Muscle layer of colon (tissue), 2 donors: ENCODE measurements around the gene SEMA4G.
A peak's percentile ranks its signal among the peaks of the same experiment; 100 is the strongest.

Experiments used
- H3K27ac ChIP-seq: one replicate; pipeline ENCODE4 v1.7.0; 2013; ENCODE audit warnings: low read depth, mild to moderate bottlenecking, low read length, moderate library complexity
- H3K27me3 ChIP-seq, 2 donors: one replicate each; pipeline ENCODE4 v1.7.0; 2013; ENCODE audit warnings: low read length in 2 of 2, mild to moderate bottlenecking in 2 of 2; ENCODE audit not compliant: insufficient read depth in 2 of 2, control insufficient read depth in 1 of 2
- H3K36me3 ChIP-seq: one replicate; pipeline ENCODE4 v1.7.0; 2013; ENCODE audit warnings: mild to moderate bottlenecking, low read length; ENCODE audit not compliant: insufficient read depth
- H3K4me1 ChIP-seq: one replicate; pipeline ENCODE4 v1.7.0; 2013; ENCODE audit warnings: mild to moderate bottlenecking, low read length; ENCODE audit not compliant: insufficient read depth
- H3K4me3 ChIP-seq, 2 donors: one replicate each; pipeline ENCODE4 v1.7.0; 2013; ENCODE audit warnings: low read length in 2 of 2, low read depth in 1 of 2, mild to moderate bottlenecking in 1 of 2, moderate library complexity in 1 of 2
- H3K9ac ChIP-seq: one replicate; pipeline ENCODE4 v1.7.0; 2013; ENCODE audit warnings: low read length
- H3K9me3 ChIP-seq: one replicate; pipeline ENCODE4 v1.7.0; 2013; ENCODE audit warnings: mild to moderate bottlenecking, low read length
- donor health status: abdominal sarcoma.
- donor health status: Adenocarcinoma of cecum.

Gene SEMA4G

GRCh38 chr10:100969187-100970075 is at the start of gene SEMA4G:
Gene SEMA4G, plus strand, starts transcription at chr10:100969504. Its CDS starts 3,409 bp downstream, at chr10:100972913.
- H3K4me1 ChIP-seq = peaks cover 8% of the 10 kb centered on the region
- H3K27ac ChIP-seq = no peak within 1 kb of the TSS
- peak within 1 kb of the TSS; percentile 35 to 58 for H3K4me3 ChIP-seq
- no peak within 1 kb of the TSS for H3K9ac ChIP-seq
- peaks cover 11% of the 10 kb centered on the region for H3K36me3 ChIP-seq
- H3K27me3 ChIP-seq = no peaks in the 10 kb centered on the region
- no peaks in the 10 kb centered on the region for H3K9me3 ChIP-seq

- no peaks in the 10 kb centered on the region for H3K27me3 ChIP-seq
- no peaks in the 10 kb centered on the region for H3K4me1 ChIP-seq
- no peak overlapping the region for H3K27ac ChIP-seq
- peaks cover 56% of the 10 kb centered on the region for H3K36me3 ChIP-seq
- no peaks in the 10 kb centered on the region for H3K9me3 ChIP-seq
- no peak overlapping the region for H3K4me3 ChIP-seq
- H3K9ac ChIP-seq = no peak overlapping the region
Measured at GRCh38 chr10:100923580-100923979, 45.7 kb upstream of the SEMA4G start.

DNA sequence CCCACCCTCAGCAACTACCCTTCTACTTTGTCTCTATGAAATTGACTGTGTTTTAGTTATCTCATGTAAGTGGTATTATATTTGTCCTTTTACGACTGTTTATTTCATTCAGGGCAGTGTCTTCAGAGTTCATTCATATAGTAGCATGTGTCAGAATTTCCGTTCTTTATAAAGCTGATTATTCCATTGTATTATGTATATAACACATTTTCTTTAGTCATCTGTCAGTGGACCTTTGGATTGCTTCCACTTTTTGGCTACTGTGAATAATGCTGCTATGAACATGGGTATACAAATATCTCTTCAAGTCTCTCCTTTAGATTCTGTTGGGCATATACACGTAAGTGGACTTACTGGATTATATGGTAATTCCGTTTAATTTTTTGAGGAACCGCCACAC is 42.0 kb upstream of the SEMA4G start:
- H3K27me3 ChIP-seq = no peaks in the 10 kb centered on the region
- peaks cover 73% of the 10 kb centered on the region for H3K36me3 ChIP-seq
- H3K4me3 ChIP-seq = no peak overlapping the region
- H3K4me1 ChIP-seq = no peaks in the 10 kb centered on the region
- no peak overlapping the region for H3K9ac ChIP-seq
- no peaks in the 10 kb centered on the region for H3K9me3 ChIP-seq
- no peak overlapping the region for H3K27ac ChIP-seq

DNA sequence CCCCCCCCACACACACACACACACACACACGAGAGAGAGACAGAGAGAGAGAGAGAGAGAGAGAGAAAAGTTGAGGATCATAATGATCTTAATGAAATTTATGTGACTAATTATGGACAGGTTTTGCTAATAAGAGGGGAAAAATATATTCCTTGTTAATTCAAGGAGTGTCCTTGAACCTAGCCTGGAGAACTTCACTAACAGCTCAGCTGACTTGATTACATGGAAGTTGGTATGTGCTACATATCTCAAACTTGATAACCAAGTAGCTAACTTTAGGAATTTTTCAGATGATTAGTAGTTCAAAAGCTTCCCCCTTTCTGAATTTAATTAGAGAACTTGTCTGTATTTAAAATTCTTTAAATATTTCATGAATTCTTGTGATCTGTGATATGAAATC is 41.3 kb upstream of the SEMA4G start:
- H3K9ac ChIP-seq = no peak overlapping the region
- H3K4me1 ChIP-seq = no peaks in the 10 kb centered on the region
- H3K27ac ChIP-seq = no peak overlapping the region
- no peak overlapping the region for H3K4me3 ChIP-seq
- H3K9me3 ChIP-seq = no peaks in the 10 kb centered on the region
- peaks cover 78% of the 10 kb centered on the region for H3K36me3 ChIP-seq
- no peaks in the 10 kb centered on the region for H3K27me3 ChIP-seq

GRCh38 chr10:100930368-100930767 is 38.9 kb upstream of the SEMA4G start:
- peaks cover 65% of the 10 kb centered on the region for H3K36me3 ChIP-seq
- H3K4me1 ChIP-seq = no peaks in the 10 kb centered on the region
- no peak overlapping the region for H3K4me3 ChIP-seq
- no peak overlapping the region for H3K9ac ChIP-seq
- no peaks in the 10 kb centered on the region for H3K9me3 ChIP-seq
- no peaks in the 10 kb centered on the region for H3K27me3 ChIP-seq
- H3K27ac ChIP-seq = no peak overlapping the region

GRCh38 chr10:100934084-100934659 is 35.1 kb upstream of the SEMA4G start:
- H3K4me1 ChIP-seq = no peaks in the 10 kb centered on the region
- no peak overlapping the region for H3K27ac ChIP-seq
- peaks cover 66% of the 10 kb centered on the region for H3K36me3 ChIP-seq

DNA sequence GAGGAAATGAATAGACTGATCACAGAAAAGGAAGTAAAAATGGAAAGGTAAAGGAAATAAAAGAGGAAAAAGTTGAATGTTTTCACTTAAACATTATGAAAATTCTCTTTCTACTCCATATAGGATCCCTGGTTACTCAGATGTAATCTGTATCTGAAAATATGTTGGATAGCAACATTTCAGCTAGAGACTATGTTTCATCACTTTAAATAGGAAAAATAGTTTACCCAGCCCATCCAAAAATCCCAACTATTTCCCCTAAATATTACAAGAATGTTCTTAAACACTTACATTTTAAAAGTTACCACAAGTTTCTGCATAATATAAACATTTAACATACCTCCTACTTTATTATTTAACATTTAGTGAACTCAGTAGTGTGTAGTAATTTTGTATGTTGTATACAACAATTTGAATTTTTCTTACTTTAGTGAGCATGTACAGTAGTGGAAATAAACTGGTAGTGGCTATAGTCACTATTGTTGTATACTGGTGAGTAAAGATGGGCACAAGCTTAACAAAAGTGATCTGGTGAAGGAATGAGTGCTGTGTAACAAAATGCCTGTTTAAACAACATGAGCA is 29.4 kb upstream of the SEMA4G start:
- Histone ChIP-seq H3K36me3 (peaks cover 56% of the 10 kb centered on the region), H3K9ac (no peak overlapping the region), H3K9me3 (no peaks in the 10 kb centered on the region), H3K27ac (no peak overlapping the region), H3K4me3 (no peak overlapping the region), H3K27me3 (no peaks in the 10 kb centered on the region), H3K4me1 (no peaks in the 10 kb centered on the region)

More at GRCh38 chr10:100934084-100934659, 35.1 kb upstream of the SEMA4G start:
- H3K4me3 ChIP-seq = no peak overlapping the region
- no peak overlapping the region for H3K9ac ChIP-seq
- no peaks in the 10 kb centered on the region for H3K9me3 ChIP-seq
- no peaks in the 10 kb centered on the region for H3K27me3 ChIP-seq

- Histone ChIP-seq H3K4me3 (no peak overlapping the region), H3K27ac (no peak overlapping the region), H3K9ac (no peak overlapping the region), H3K36me3 (peaks cover 67% of the 10 kb centered on the region), H3K9me3 (no peaks in the 10 kb centered on the region), H3K4me1 (no peaks in the 10 kb centered on the region), H3K27me3 (no peaks in the 10 kb centered on the region)
Measured at GRCh38 chr10:100942229-100942628, 27.1 kb upstream of the SEMA4G start.

DNA sequence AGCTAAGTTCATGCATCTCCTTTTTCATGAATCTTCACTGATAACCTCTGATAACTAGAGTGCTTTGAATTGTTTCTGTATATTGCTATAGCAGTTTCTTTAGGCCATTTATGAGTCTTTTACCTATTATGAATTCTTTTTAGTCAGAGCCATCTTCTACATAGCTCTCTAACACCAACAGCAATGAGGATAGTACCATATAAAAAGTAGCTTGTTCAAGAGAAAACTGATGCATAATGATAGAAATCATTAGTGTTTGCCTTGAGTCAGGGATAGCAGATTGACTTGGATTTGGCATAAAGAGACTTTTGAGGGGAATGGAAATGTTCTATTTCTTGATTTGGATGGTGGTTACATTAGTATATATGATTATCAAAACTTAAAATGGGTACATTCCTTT is 25.8 kb upstream of the SEMA4G start:
- no peak overlapping the region for H3K9ac ChIP-seq
- H3K36me3 ChIP-seq = peaks cover 67% of the 10 kb centered on the region
- no peak overlapping the region for H3K4me3 ChIP-seq
- H3K9me3 ChIP-seq = no peaks in the 10 kb centered on the region
- no peaks in the 10 kb centered on the region for H3K4me1 ChIP-seq
- H3K27ac ChIP-seq = no peak overlapping the region
- H3K27me3 ChIP-seq = no peaks in the 10 kb centered on the region

DNA sequence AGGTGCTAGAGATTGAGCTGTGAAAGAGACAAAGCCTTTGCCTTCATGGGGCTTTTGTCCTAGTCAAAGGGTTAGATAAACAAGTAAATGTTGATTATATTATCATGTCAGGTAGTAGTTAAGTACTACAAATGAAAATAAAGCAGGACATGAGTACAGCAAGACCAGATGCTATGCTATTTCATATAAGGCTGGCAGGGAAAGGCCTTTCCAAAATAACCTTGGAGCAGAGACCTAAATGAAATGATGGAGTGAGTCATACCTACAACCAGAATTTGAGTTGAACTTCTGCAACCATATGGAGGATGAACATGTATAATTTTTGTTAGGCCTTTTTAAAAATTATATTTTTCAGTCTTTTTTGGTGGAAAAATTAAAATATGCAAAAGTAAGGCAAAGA is 23.6 kb upstream of the SEMA4G start:
- H3K27ac ChIP-seq = no peak overlapping the region
- no peak overlapping the region for H3K9ac ChIP-seq
- H3K4me1 ChIP-seq = no peaks in the 10 kb centered on the region
- no peak overlapping the region for H3K4me3 ChIP-seq
- H3K27me3 ChIP-seq = no peaks in the 10 kb centered on the region
- no peaks in the 10 kb centered on the region for H3K9me3 ChIP-seq
- peaks cover 72% of the 10 kb centered on the region for H3K36me3 ChIP-seq

DNA sequence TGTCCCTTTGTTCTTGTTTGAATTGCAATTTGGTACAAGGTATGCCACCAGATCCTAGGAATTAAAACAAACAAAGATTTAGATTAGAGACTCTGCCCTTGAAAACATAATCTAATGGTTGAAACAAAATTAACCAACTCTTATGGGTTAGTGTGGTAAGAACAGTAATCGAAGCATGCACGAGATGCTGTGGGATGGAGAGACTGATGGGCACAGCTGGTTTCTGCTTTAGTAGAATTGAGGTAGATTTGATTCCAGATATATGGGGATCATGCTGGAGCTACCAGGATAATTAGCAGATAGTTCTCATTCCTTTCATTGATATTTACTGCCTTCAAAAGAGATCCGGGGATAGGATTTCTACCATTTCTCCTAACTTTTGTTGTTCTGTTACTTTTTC is 20.4 kb upstream of the SEMA4G start:
- no peaks in the 10 kb centered on the region for H3K4me1 ChIP-seq
- H3K9me3 ChIP-seq = no peaks in the 10 kb centered on the region
- H3K27ac ChIP-seq = no peak overlapping the region
- H3K4me3 ChIP-seq = no peak overlapping the region
- H3K9ac ChIP-seq = no peak overlapping the region
- no peaks in the 10 kb centered on the region for H3K27me3 ChIP-seq
- H3K36me3 ChIP-seq = peaks cover 61% of the 10 kb centered on the region
